T47D (cell line): Measurements from ENCODE around the gene CTNNA1.

Experiments used
- DNase-seq, 2 experiments: peaks; one replicate each; pipeline versions ENCODE4 v3.0.0 to v3.0.0-alpha.2; 2011 to 2012; ENCODE audit warnings: low read depth in 1 of 2, low spot score in 1 of 2
- JUND ChIP-seq: IDR thresholded peaks from 2 replicates; pipeline ENCODE4 v1.6.1; 2012; ENCODE audit warnings: low read depth
- in situ Hi-C: cut with HindIII; loops from 2 replicates; pipeline ENCODE4 v1.10.0; 2016; ENCODE audit warnings: low sequenced_read_pairs, low pct_unique_long_range_greater_than_20kb

Gene CTNNA1

DNA sequence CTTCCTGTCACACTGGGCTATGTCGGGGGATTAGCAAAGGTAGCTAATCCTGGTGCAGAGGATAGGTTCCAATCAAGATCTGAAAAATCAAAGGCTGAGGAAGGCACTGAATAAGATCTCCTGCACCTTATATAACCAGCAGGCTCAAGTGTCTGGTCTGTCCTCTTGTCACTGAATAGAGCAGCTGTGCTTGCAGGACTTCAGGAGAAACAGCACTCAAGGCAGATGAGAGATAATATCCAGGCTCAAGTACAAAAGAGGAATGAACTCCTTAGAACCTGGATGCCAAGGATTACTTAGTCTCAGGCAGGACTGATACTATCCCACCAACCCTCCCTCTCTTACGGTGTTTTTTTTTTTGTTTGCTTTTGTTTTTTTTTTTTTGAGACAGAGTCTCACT lies 230.8 kb downstream of the CTNNA1 start:
- TF ChIP-seq JUND, result no peak
- in situ Hi-C loops, result no loop called here

More for the DNA sequence above, 230.8 kb downstream of the CTNNA1 start:
- no peak for DNase-seq
